HepG2 (cell line): ENCODE measurements around the gene SHTN1.

Experiments
- ASH2L ChIP-seq: fragments of 300-600, 200-600 bp; sonication (generic); IDR thresholded peaks from 2 replicates; pipeline ENCODE4 v1.7.0; 2017; ENCODE audit warnings: low read depth, mild to moderate bottlenecking, moderate library complexity, mixed read lengths, low read length; ENCODE audit not compliant: insufficient read length
- CHCHD3 ChIP-seq: sonication (generic); formaldehyde crosslinking; IDR thresholded peaks from 2 replicates; pipeline ENCODE4 v1.8.0; 2022; ENCODE audit warnings: mild to moderate bottlenecking, missing genetic modification reagents, moderate library complexity
- GLI4 ChIP-seq: sonication (generic); formaldehyde crosslinking; IDR thresholded peaks from 2 replicates; pipeline ENCODE4 v1.5.1; 2020; ENCODE audit warnings: missing genetic modification reagents, mild to moderate bottlenecking, moderate library complexity, borderline replicate concordance
- TF ChIP-seq, protein P1 (sequence below): sonication (generic); formaldehyde crosslinking; IDR thresholded peaks from 2 replicates; pipeline ENCODE4 v1.4.0; 2020; ENCODE audit warnings: mild to moderate bottlenecking, missing genetic modification reagents

- TF ChIP-seq ASH2L (no peak), GLI4 (CRISPR knock-in tag) (no peak), CHCHD3 (CRISPR knock-in tag) (no peak)
- TF ChIP-seq, protein P1, sequence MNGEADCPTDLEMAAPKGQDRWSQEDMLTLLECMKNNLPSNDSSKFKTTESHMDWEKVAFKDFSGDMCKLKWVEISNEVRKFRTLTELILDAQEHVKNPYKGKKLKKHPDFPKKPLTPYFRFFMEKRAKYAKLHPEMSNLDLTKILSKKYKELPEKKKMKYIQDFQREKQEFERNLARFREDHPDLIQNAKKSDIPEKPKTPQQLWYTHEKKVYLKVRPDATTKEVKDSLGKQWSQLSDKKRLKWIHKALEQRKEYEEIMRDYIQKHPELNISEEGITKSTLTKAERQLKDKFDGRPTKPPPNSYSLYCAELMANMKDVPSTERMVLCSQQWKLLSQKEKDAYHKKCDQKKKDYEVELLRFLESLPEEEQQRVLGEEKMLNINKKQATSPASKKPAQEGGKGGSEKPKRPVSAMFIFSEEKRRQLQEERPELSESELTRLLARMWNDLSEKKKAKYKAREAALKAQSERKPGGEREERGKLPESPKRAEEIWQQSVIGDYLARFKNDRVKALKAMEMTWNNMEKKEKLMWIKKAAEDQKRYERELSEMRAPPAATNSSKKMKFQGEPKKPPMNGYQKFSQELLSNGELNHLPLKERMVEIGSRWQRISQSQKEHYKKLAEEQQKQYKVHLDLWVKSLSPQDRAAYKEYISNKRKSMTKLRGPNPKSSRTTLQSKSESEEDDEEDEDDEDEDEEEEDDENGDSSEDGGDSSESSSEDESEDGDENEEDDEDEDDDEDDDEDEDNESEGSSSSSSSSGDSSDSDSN (CRISPR knock-in tag), result no peak
Measured at GRCh38 chr10:116993610-116994009, 11.4 kb downstream of the SHTN1 start.
